ENCODE measurements around the gene KIF1B.

KIF1B gene

GRCh38 chr1:10177876-10178275, 32.5 kb upstream of the KIF1B start:
- no peak overlapping the region for H3K4me3 ChIP-seq (ENCODE audit: low read depth, low read length, poor library complexity, severe bottlenecking)
- TF ChIP-seq CTCF (IDR thresholded peaks at IDR 0.05; ENCODE audit: low read length) = no peak
- TF ChIP-seq EZH2 (IDR thresholded peaks at IDR 0.05; ENCODE audit: borderline replicate concordance, low read length) = no peak
- H3K36me3 ChIP-seq (ENCODE audit: insufficient read depth, low read length) = peaks cover 29% of the 10 kb centered on the region

GRCh38 chr1:10178597-10179405, 31.6 kb upstream of the KIF1B start:
- no peak overlapping the region for H3K27ac ChIP-seq (ENCODE audit: low read depth, low read length, poor library complexity, severe bottlenecking)
- no peaks in the 10 kb centered on the region for H4K20me1 ChIP-seq (ENCODE audit: insufficient read depth, low read length)
- H3K4me2 ChIP-seq (ENCODE audit: low read length) = no peak overlapping the region
- no peaks in the 10 kb centered on the region for H3K4me1 ChIP-seq (ENCODE audit: insufficient read depth, low read length, severe bottlenecking)
- H3K79me2 ChIP-seq (ENCODE audit: insufficient read depth, low read length) = no peaks in the 10 kb centered on the region
- peaks cover 28% of the 10 kb centered on the region for H3K36me3 ChIP-seq (ENCODE audit: insufficient read depth, low read length)
- no peak overlapping the region for H3K9ac ChIP-seq (ENCODE audit: low read length)
- TF ChIP-seq EZH2 (IDR thresholded peaks at IDR 0.05; ENCODE audit: borderline replicate concordance, low read length) = no peak
- TF ChIP-seq CTCF (IDR thresholded peaks at IDR 0.05; ENCODE audit: low read length) = no peak
- no peaks in the 10 kb centered on the region for H3F3A ChIP-seq (ENCODE audit: insufficient read depth, low read length)
- no peak overlapping the region for H3K4me3 ChIP-seq (ENCODE audit: low read depth, low read length, poor library complexity, severe bottlenecking)
- H3K27me3 ChIP-seq (ENCODE audit: insufficient read depth, low read length) = no peaks in the 10 kb centered on the region
- H2AFZ ChIP-seq (ENCODE audit: low read length) = no peak overlapping the region
- 0 out of 2 replicates have a peak, but pooled peaks cover 4% of the 10 kb centered on the region for H3K9me3 ChIP-seq (ENCODE audit: low read length)
- H3K9me2 ChIP-seq (ENCODE audit: low read depth, low read length) = no peaks in the 10 kb centered on the region

More at GRCh38 chr1:10177876-10178275, 32.5 kb upstream of the KIF1B start:
- H3K27ac ChIP-seq (ENCODE audit: low read depth, low read length, poor library complexity, severe bottlenecking) = no peak overlapping the region
- no peaks in the 10 kb centered on the region for H4K20me1 ChIP-seq (ENCODE audit: insufficient read depth, low read length)
- no peak overlapping the region for H3K9ac ChIP-seq (ENCODE audit: low read length)
- 0 out of 2 replicates have a peak, but pooled peaks cover 4% of the 10 kb centered on the region for H3K9me3 ChIP-seq (ENCODE audit: low read length)
- H3K79me2 ChIP-seq (ENCODE audit: insufficient read depth, low read length) = no peaks in the 10 kb centered on the region
- no peak overlapping the region for H3K4me2 ChIP-seq (ENCODE audit: low read length)
- no peaks in the 10 kb centered on the region for H3K27me3 ChIP-seq (ENCODE audit: insufficient read depth, low read length)
- H3F3A ChIP-seq (ENCODE audit: insufficient read depth, low read length) = no peaks in the 10 kb centered on the region
- H2AFZ ChIP-seq (ENCODE audit: low read length) = no peak overlapping the region
- no peaks in the 10 kb centered on the region for H3K4me1 ChIP-seq (ENCODE audit: insufficient read depth, low read length, severe bottlenecking)
- H3K9me2 ChIP-seq (ENCODE audit: low read depth, low read length) = no peaks in the 10 kb centered on the region

- Histone ChIP-seq H3K36me3 (ENCODE audit: insufficient read depth, low read length) (peaks cover 28% of the 10 kb centered on the region), H3K27me3 (ENCODE audit: insufficient read depth, low read length) (no peaks in the 10 kb centered on the region), H3K9me2 (ENCODE audit: low read depth, low read length) (no peaks in the 10 kb centered on the region), H4K20me1 (ENCODE audit: insufficient read depth, low read length) (no peaks in the 10 kb centered on the region), H3K4me1 (ENCODE audit: insufficient read depth, low read length, severe bottlenecking) (no peaks in the 10 kb centered on the region), H3K79me2 (ENCODE audit: insufficient read depth, low read length) (no peaks in the 10 kb centered on the region), H3K27ac (ENCODE audit: low read depth, low read length, poor library complexity, severe bottlenecking) (no peak overlapping the region), H3F3A (ENCODE audit: insufficient read depth, low read length) (no peaks in the 10 kb centered on the region), H3K9me3 (ENCODE audit: low read length) (0 out of 2 replicates have a peak, but pooled peaks cover 4% of the 10 kb centered on the region), H3K4me2 (ENCODE audit: low read length) (no peak overlapping the region), H3K4me3 (ENCODE audit: low read depth, low read length, poor library complexity, severe bottlenecking) (no peak overlapping the region), H2AFZ (ENCODE audit: low read length) (no peak overlapping the region), H3K9ac (ENCODE audit: low read length) (no peak overlapping the region)
- TF ChIP-seq EZH2 (IDR thresholded peaks at IDR 0.05; ENCODE audit: borderline replicate concordance, low read length) (no peak), CTCF (IDR thresholded peaks at IDR 0.05; ENCODE audit: low read length) (no peak)
These were observed 30.8 kb upstream of the KIF1B start for GRCh38 chr1:10179406-10180091.

All from OCI-LY1 (cell line).